ENCODE data around the gene NRSN1. TPM values are rescaled to one million over a fixed set of nuclear protein-coding genes. Genes with fewer than 3 reads are reported as not detected.
"Not testable (repeated sequence)": the region's sequence is repeated elsewhere in the genome, so short reads cannot be mapped to it uniquely, and the experiment has no call there.

The NRSN1 gene
- polyA plus RNA-seq, 1 donor, result 10.0 TPM

GRCh38 chr6:24139080-24139479 is 13.1 kb downstream of the NRSN1 start:
- H3K27ac ChIP-seq (ENCODE audit: low read length), result no peak overlapping the region
- no peaks in the 10 kb centered on the region for H3K27me3 ChIP-seq (ENCODE audit: control insufficient read depth, insufficient read depth, low read length)
- H3K4me3 ChIP-seq (ENCODE audit: low read length), result no peak overlapping the region
- H3K9me3 ChIP-seq (ENCODE audit: control insufficient read depth, low read depth, low read length), result no peaks in the 10 kb centered on the region
- no peaks in the 10 kb centered on the region for H3K36me3 ChIP-seq (ENCODE audit: control insufficient read depth, insufficient read depth, low read length)
- DNase-seq, result no peak
- H3K4me1 ChIP-seq (ENCODE audit: control insufficient read depth, insufficient read depth, low read length), result no peaks in the 10 kb centered on the region
- 67% methylated on average over 1 of the region's 2 CpGs for WGBS (ENCODE audit: insufficient coverage, low lambda C conversion rate)

DNA sequence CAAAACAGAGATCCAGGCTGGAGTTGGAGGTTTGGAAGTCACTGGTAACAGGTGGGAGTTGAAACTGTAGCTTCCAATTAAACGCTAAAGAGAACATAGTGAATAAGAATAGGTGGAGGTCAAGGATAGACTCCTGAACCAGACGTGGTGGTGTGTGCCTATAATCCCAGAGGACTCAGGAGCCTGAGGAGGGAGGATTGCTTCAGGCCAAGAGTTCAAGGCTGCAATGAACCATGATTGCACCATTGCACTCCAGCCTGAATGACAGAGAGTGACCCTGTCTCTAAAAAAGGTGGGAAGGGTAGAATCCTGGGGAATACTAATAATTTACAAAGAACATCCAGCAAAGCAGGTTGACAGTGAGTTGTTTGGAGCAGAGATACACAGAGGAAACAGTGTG is 13.6 kb downstream of the NRSN1 start:
- DNase-seq, result no peak
- WGBS (ENCODE audit: insufficient coverage, low lambda C conversion rate), result no CpG with 5 or more reads among the region's 2 CpGs
- no peak overlapping the region for H3K4me3 ChIP-seq (ENCODE audit: low read length)
- H3K4me1 ChIP-seq (ENCODE audit: control insufficient read depth, insufficient read depth, low read length), result no peaks in the 10 kb centered on the region
- H3K27ac ChIP-seq (ENCODE audit: low read length), result no peak overlapping the region
- no peaks in the 10 kb centered on the region for H3K36me3 ChIP-seq (ENCODE audit: control insufficient read depth, insufficient read depth, low read length)
- no peaks in the 10 kb centered on the region for H3K9me3 ChIP-seq (ENCODE audit: control insufficient read depth, low read depth, low read length)
- H3K27me3 ChIP-seq (ENCODE audit: control insufficient read depth, insufficient read depth, low read length), result no peaks in the 10 kb centered on the region

- Histone ChIP-seq H3K27me3 (ENCODE audit: control insufficient read depth, insufficient read depth, low read length) (no peaks in the 10 kb centered on the region), H3K9me3 (ENCODE audit: control insufficient read depth, low read depth, low read length) (no peaks in the 10 kb centered on the region), H3K27ac (ENCODE audit: low read length) (no peak overlapping the region), H3K4me3 (ENCODE audit: low read length) (no peak overlapping the region), H3K4me1 (ENCODE audit: control insufficient read depth, insufficient read depth, low read length) (no peaks in the 10 kb centered on the region), H3K36me3 (ENCODE audit: control insufficient read depth, insufficient read depth, low read length) (no peaks in the 10 kb centered on the region)
- WGBS (ENCODE audit: insufficient coverage, low lambda C conversion rate), result no CpG with 5 or more reads among the region's 13 CpGs
- DNase-seq, result no peak
Measured at GRCh38 chr6:24140591-24140990, 14.6 kb downstream of the NRSN1 start.

DNA sequence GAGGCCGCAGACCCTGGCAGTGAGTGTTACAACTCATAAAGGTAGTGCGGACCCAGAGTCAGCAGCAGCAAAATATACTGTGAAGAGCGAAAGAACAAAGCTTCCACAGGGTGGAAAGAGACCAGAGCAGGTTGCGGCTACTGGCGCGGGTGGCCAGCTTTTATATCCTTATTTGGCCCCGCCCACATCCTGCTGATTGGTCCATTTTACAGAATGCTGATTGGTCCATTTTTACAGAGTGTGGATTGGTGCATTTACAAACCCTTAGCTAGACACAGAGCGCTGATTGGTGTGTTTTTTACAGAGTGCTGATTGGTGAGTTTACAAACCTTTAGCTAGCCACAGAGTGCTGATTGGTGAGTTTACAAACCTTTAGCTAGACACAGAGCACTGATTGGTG is 16.7 kb downstream of the NRSN1 start:
- no CpG with 5 or more reads among the region's 8 CpGs for WGBS (ENCODE audit: insufficient coverage, low lambda C conversion rate)
- H3K27ac ChIP-seq (ENCODE audit: low read length); DNase-seq: not testable (repeated sequence)

DNA sequence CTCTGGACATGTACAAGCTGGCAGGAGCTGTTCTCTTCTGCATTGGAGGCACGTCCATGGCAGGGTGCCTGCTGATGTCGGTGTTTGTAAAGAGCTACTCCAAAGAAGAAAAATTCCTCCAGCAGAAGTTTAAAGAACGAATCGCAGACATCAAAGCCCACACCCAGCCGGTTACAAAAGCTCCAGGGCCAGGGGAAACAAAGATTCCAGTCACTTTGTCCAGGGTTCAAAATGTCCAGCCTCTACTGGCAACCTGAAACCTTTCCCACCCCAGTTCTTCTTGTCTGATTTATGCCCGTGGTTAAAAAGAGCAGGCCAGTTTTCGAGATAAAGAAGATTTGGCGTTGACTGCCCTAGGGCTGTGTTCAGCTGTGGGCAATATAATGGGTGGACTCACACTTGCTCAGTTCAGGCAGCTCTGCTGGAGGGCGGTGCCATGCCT is 19.7 kb downstream of the NRSN1 start:
- Histone ChIP-seq H3K4me1 (ENCODE audit: control insufficient read depth, insufficient read depth, low read length) (peaks cover 16% of the 10 kb centered on the region), H3K27me3 (ENCODE audit: control insufficient read depth, insufficient read depth, low read length) (no peaks in the 10 kb centered on the region), H3K36me3 (ENCODE audit: control insufficient read depth, insufficient read depth, low read length) (no peaks in the 10 kb centered on the region), H3K4me3 (ENCODE audit: low read length) (no peak overlapping the region), H3K9me3 (ENCODE audit: control insufficient read depth, low read depth, low read length) (no peaks in the 10 kb centered on the region), H3K27ac (ENCODE audit: low read length) (no peak overlapping the region)
- DNase-seq, result no peak
- WGBS (ENCODE audit: insufficient coverage, low lambda C conversion rate), result no CpG with 5 or more reads among the region's 9 CpGs

More for the DNA sequence above, 16.7 kb downstream of the NRSN1 start:
- H3K4me1 ChIP-seq (ENCODE audit: control insufficient read depth, insufficient read depth, low read length); H3K36me3 ChIP-seq (ENCODE audit: control insufficient read depth, insufficient read depth, low read length); H3K27me3 ChIP-seq (ENCODE audit: control insufficient read depth, insufficient read depth, low read length); H3K9me3 ChIP-seq (ENCODE audit: control insufficient read depth, low read depth, low read length); H3K4me3 ChIP-seq (ENCODE audit: low read length): not testable (repeated sequence)

GRCh38 chr6:24146871-24147270 is 20.9 kb downstream of the NRSN1 start:
- WGBS (ENCODE audit: insufficient coverage, low lambda C conversion rate), result 100% methylated on average over 1 of the region's 3 CpGs
- H3K4me3 ChIP-seq (ENCODE audit: low read length), result no peak overlapping the region
- no peak for DNase-seq
- H3K36me3 ChIP-seq (ENCODE audit: control insufficient read depth, insufficient read depth, low read length), result no peaks in the 10 kb centered on the region
- H3K4me1 ChIP-seq (ENCODE audit: control insufficient read depth, insufficient read depth, low read length), result peaks cover 16% of the 10 kb centered on the region
- no peak overlapping the region for H3K27ac ChIP-seq (ENCODE audit: low read length)
- H3K9me3 ChIP-seq (ENCODE audit: control insufficient read depth, low read depth, low read length), result no peaks in the 10 kb centered on the region
- H3K27me3 ChIP-seq (ENCODE audit: control insufficient read depth, insufficient read depth, low read length), result no peaks in the 10 kb centered on the region

DNA sequence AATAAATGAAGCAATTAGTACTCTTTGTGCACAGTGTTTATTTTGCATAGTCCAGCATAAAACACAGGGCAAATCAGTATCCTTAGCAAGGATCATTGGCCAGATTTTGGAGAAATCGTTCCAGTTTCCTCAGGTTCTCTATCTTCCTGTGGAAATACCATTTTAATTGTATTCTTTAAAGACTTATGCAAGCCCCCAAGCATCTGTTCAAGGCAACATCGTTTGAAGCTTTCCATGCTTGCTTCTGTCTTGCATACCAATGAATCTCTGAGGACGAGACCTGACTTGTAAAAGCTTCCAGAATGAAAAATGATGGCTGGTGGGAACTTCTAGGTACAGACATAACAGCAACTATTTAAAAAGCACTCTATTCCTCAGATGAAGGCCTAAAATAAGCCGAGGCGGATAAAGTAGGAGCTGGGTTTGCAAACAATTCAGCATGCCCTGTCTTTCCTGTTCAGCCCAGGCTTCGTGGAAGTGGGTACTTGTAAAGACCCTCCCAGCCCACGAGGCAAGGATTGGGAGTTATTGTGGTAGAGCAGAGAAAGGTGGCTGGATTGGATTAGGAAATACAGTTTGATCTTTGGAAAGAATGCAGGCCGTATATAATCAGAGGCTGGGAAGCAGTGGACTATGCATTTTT is 21.6 kb downstream of the NRSN1 start:
- WGBS (ENCODE audit: insufficient coverage, low lambda C conversion rate), result 80% methylated on average over 5 of the region's 8 CpGs
- H3K4me1 ChIP-seq (ENCODE audit: control insufficient read depth, insufficient read depth, low read length), result peaks cover 16% of the 10 kb centered on the region

DNA sequence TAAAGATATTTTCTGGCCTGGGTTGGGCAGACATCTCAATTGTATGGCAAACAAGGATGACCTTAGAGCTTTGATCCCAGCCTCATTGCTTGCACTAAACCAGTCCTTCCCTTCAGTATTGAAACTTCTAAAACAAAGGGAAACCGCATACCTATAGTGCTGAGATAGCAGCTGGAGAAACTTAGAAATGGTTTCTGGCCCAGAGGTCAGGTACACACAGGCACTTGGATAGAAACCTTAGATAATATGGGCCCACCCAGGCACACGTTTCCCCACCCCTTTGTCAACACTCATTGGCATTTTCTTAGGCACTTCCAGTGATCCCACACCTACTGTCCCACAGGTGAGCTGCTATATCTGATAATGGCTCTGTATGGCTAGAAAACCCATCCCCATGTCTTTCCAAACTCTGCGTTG is 22.1 kb downstream of the NRSN1 start:
- Histone ChIP-seq H3K36me3 (ENCODE audit: control insufficient read depth, insufficient read depth, low read length) (no peaks in the 10 kb centered on the region), H3K4me3 (ENCODE audit: low read length) (no peak overlapping the region), H3K27ac (ENCODE audit: low read length) (peak overlapping the region; percentile 49), H3K9me3 (ENCODE audit: control insufficient read depth, low read depth, low read length) (peaks cover 4% of the 10 kb centered on the region), H3K4me1 (ENCODE audit: control insufficient read depth, insufficient read depth, low read length) (peaks cover 16% of the 10 kb centered on the region), H3K27me3 (ENCODE audit: control insufficient read depth, insufficient read depth, low read length) (no peaks in the 10 kb centered on the region)
- no CpG with 5 or more reads among the region's 3 CpGs for WGBS (ENCODE audit: insufficient coverage, low lambda C conversion rate)
- peak; percentile 29 to 61 for DNase-seq

More for the DNA sequence above, 21.6 kb downstream of the NRSN1 start:
- H3K27ac ChIP-seq (ENCODE audit: low read length), result peak overlapping the region; percentile 36
- no peaks in the 10 kb centered on the region for H3K27me3 ChIP-seq (ENCODE audit: control insufficient read depth, insufficient read depth, low read length)
- no peak overlapping the region for H3K4me3 ChIP-seq (ENCODE audit: low read length)
- DNase-seq, result peak in 1 of 2 donors; percentile 6
- H3K9me3 ChIP-seq (ENCODE audit: control insufficient read depth, low read depth, low read length), result peaks cover 4% of the 10 kb centered on the region
- H3K36me3 ChIP-seq (ENCODE audit: control insufficient read depth, insufficient read depth, low read length), result no peaks in the 10 kb centered on the region

DNA sequence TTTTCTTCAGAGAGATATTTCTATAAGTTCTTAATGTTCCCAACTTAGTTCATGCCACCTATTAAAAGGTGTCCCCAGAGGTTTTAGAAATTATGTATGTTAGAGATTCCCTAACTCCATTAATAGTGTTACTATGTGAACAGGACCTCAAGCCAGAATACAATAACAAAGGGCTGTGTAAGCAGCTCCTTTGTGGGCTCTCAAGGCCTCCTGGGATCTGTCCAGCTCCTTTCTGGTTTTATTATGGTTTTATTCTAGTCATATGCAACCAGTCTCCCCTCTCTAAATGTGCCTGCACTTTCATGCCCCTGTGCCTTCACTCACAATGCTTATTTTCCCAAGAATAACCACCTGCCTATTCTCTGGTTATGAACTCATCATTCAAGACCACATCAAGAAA is 22.7 kb downstream of the NRSN1 start:
- H3K4me3 ChIP-seq (ENCODE audit: low read length), result no peak overlapping the region
- H3K36me3 ChIP-seq (ENCODE audit: control insufficient read depth, insufficient read depth, low read length), result no peaks in the 10 kb centered on the region
- H3K27me3 ChIP-seq (ENCODE audit: control insufficient read depth, insufficient read depth, low read length), result no peaks in the 10 kb centered on the region
- H3K27ac ChIP-seq (ENCODE audit: low read length), result peak overlapping the region; percentile 49
- H3K9me3 ChIP-seq (ENCODE audit: control insufficient read depth, low read depth, low read length), result peaks cover 4% of the 10 kb centered on the region
- H3K4me1 ChIP-seq (ENCODE audit: control insufficient read depth, insufficient read depth, low read length), result peaks cover 16% of the 10 kb centered on the region
- DNase-seq, result no peak

- H3K27ac ChIP-seq (ENCODE audit: low read length), result no peak overlapping the region
- no peak overlapping the region for H3K4me3 ChIP-seq (ENCODE audit: low read length)
- no peaks in the 10 kb centered on the region for H3K27me3 ChIP-seq (ENCODE audit: control insufficient read depth, insufficient read depth, low read length)
- no peaks in the 10 kb centered on the region for H3K36me3 ChIP-seq (ENCODE audit: control insufficient read depth, insufficient read depth, low read length)
- no peak for DNase-seq
- H3K4me1 ChIP-seq (ENCODE audit: control insufficient read depth, insufficient read depth, low read length), result peaks cover 16% of the 10 kb centered on the region
- H3K9me3 ChIP-seq (ENCODE audit: control insufficient read depth, low read depth, low read length), result peaks cover 4% of the 10 kb centered on the region
Measured at GRCh38 chr6:24149296-24149695, 23.3 kb downstream of the NRSN1 start.

DNA sequence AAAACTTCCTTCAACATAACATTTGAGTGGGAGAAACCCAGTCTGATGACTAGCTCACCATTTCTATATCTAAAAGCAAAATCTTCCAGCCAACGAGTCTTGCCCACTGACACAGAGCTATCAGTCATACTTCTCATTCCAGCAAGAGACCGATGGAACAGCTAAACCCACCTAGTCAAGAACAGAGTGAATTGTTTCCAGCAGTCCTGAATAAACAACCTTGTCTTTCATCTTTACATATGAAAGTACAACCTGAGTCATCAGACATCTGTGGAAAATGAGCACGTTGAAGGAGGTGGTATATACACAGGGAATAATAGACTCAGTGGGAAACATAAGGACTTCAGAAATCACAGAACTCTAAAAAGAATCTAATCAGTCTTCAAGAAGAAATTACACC is 23.8 kb downstream of the NRSN1 start:
- H3K9me3 ChIP-seq (ENCODE audit: control insufficient read depth, low read depth, low read length), result peaks cover 4% of the 10 kb centered on the region
- no peak for DNase-seq
- no CpG with 5 or more reads among the region's 3 CpGs for WGBS (ENCODE audit: insufficient coverage, low lambda C conversion rate)

More for the DNA sequence above, 23.8 kb downstream of the NRSN1 start:
- no peaks in the 10 kb centered on the region for H3K36me3 ChIP-seq (ENCODE audit: control insufficient read depth, insufficient read depth, low read length)
- H3K27ac ChIP-seq (ENCODE audit: low read length), result no peak overlapping the region
- H3K27me3 ChIP-seq (ENCODE audit: control insufficient read depth, insufficient read depth, low read length), result no peaks in the 10 kb centered on the region
- peaks cover 16% of the 10 kb centered on the region for H3K4me1 ChIP-seq (ENCODE audit: control insufficient read depth, insufficient read depth, low read length)
- no peak overlapping the region for H3K4me3 ChIP-seq (ENCODE audit: low read length)

Measured in large intestine (tissue), 3 donors.